ENCODE data around the gene COMMD4. TPM values are rescaled to one million over a fixed set of nuclear protein-coding genes. Genes with fewer than 3 reads are reported as not detected.

COMMD4 gene
- total RNA-seq, 4 donors from 2014 or later: 46.9 to 75.2 (median 55.2) TPM

GRCh38 chr15:75361361-75361988, 25.6 kb downstream of the COMMD4 start:
- H3K4me3 ChIP-seq: no peak overlapping the region
- TF ChIP-seq EP300 (IDR thresholded peaks at IDR 0.05) (no peak), CTCF (IDR thresholded peaks at IDR 0.05) (no peak), POLR2A (IDR thresholded peaks at IDR 0.05) (no peak), POLR2AphosphoS5 (IDR thresholded peaks at IDR 0.05) (no peak)
- H3K27me3 ChIP-seq: no peaks in the 10 kb centered on the region
- no peaks in the 10 kb centered on the region for H3K9me3 ChIP-seq
- no peak for DNase-seq (ENCODE audit: low spot score in 2 of 2)
- WGBS: 89% methylated on average over 7 of the region's 10 CpGs
- H3K36me3 ChIP-seq: peaks cover 98% of the 10 kb centered on the region
- no peak overlapping the region for H3K27ac ChIP-seq
- H3K4me1 ChIP-seq: no peaks in the 10 kb centered on the region

- TF ChIP-seq EP300 (IDR thresholded peaks at IDR 0.05) (no peak), POLR2AphosphoS5 (IDR thresholded peaks at IDR 0.05) (no peak), CTCF (IDR thresholded peaks at IDR 0.05) (no peak), POLR2A (IDR thresholded peaks at IDR 0.05) (no peak)
- Histone ChIP-seq H3K4me1 (peaks cover 3% of the 10 kb centered on the region), H3K36me3 (peaks cover 97% of the 10 kb centered on the region), H3K4me3 (no peak overlapping the region), H3K27me3 (no peaks in the 10 kb centered on the region), H3K27ac (no peak overlapping the region), H3K9me3 (no peaks in the 10 kb centered on the region)
- WGBS: 86% methylated on average over 9 of the region's 13 CpGs
- no peak for DNase-seq (ENCODE audit: low spot score in 2 of 2)
Observed at GRCh38 chr15:75361989-75362641, 26.3 kb downstream of the COMMD4 start.

- no peak overlapping the region for H3K4me3 ChIP-seq
- H3K27ac ChIP-seq: no peak overlapping the region
- no peaks in the 10 kb centered on the region for H3K9me3 ChIP-seq
- 94% methylated on average over 2 of the region's 7 CpGs for WGBS
- TF ChIP-seq EP300 (IDR thresholded peaks at IDR 0.05) (no peak), POLR2A (IDR thresholded peaks at IDR 0.05) (no peak), POLR2AphosphoS5 (IDR thresholded peaks at IDR 0.05) (no peak), CTCF (IDR thresholded peaks at IDR 0.05) (no peak)
- DNase-seq (ENCODE audit: low spot score in 2 of 2): no peak
- no peaks in the 10 kb centered on the region for H3K27me3 ChIP-seq
- peaks cover 9% of the 10 kb centered on the region for H3K4me1 ChIP-seq
- H3K36me3 ChIP-seq: peaks cover 92% of the 10 kb centered on the region
Observed at GRCh38 chr15:75362642-75363249, 26.9 kb downstream of the COMMD4 start.

- H3K36me3 ChIP-seq: peaks cover 81% of the 10 kb centered on the region
- H3K9me3 ChIP-seq: no peaks in the 10 kb centered on the region
- H3K27me3 ChIP-seq: no peaks in the 10 kb centered on the region
- no peak overlapping the region for H3K27ac ChIP-seq
- DNase-seq (ENCODE audit: low spot score in 2 of 2): no peak
- WGBS: 83% methylated on average over 9 of the region's 9 CpGs
- H3K4me1 ChIP-seq: peaks cover 12% of the 10 kb centered on the region
- TF ChIP-seq EP300 (IDR thresholded peaks at IDR 0.05): no peak
- no peak for TF ChIP-seq POLR2AphosphoS5 (IDR thresholded peaks at IDR 0.05)
- no peak for TF ChIP-seq CTCF (IDR thresholded peaks at IDR 0.05)
- TF ChIP-seq POLR2A (IDR thresholded peaks at IDR 0.05): no peak
- H3K4me3 ChIP-seq: no peak overlapping the region
Observed at GRCh38 chr15:75363786-75364185, 27.9 kb downstream of the COMMD4 start.

- Histone ChIP-seq H3K27me3 (no peaks in the 10 kb centered on the region), H3K27ac (no peak overlapping the region), H3K9me3 (no peaks in the 10 kb centered on the region), H3K4me1 (peaks cover 23% of the 10 kb centered on the region), H3K36me3 (peaks cover 70% of the 10 kb centered on the region), H3K4me3 (no peak overlapping the region)
- no peak for DNase-seq (ENCODE audit: low spot score in 2 of 2)
- TF ChIP-seq CTCF (IDR thresholded peaks at IDR 0.05) (no peak), POLR2A (IDR thresholded peaks at IDR 0.05) (no peak), EP300 (IDR thresholded peaks at IDR 0.05) (no peak)
- 93% methylated on average over 5 of the region's 6 CpGs for WGBS
Observed at GRCh38 chr15:75364881-75365280, 29.0 kb downstream of the COMMD4 start.

Measured in suprapubic skin (tissue), 4 donors.